Suprapubic skin (tissue), 3 donors: ENCODE measurements around the gene POR.

Experiments
- POLR2AphosphoS5 ChIP-seq, 3 donors: sonication (generic); formaldehyde crosslinking; IDR thresholded peaks; one replicate each; pipeline ENCODE4 v1.6.1; 2017; ENCODE audit warnings: antibody characterized with exemption in 3 of 3
- TF ChIP-seq, protein P1 (sequence below), 2 donors: fragments of 200-600 bp in 1 of 2; fragments of 450-650 bp in 1 of 2; sonication (generic) in 1 of 2; IDR thresholded peaks; one replicate each; pipeline ENCODE4 v1.5.1; 2016 to 2019; ENCODE audit warnings: antibody characterized with exemption in 2 of 2, mild to moderate bottlenecking in 1 of 2, moderate library complexity in 1 of 2

DNA sequence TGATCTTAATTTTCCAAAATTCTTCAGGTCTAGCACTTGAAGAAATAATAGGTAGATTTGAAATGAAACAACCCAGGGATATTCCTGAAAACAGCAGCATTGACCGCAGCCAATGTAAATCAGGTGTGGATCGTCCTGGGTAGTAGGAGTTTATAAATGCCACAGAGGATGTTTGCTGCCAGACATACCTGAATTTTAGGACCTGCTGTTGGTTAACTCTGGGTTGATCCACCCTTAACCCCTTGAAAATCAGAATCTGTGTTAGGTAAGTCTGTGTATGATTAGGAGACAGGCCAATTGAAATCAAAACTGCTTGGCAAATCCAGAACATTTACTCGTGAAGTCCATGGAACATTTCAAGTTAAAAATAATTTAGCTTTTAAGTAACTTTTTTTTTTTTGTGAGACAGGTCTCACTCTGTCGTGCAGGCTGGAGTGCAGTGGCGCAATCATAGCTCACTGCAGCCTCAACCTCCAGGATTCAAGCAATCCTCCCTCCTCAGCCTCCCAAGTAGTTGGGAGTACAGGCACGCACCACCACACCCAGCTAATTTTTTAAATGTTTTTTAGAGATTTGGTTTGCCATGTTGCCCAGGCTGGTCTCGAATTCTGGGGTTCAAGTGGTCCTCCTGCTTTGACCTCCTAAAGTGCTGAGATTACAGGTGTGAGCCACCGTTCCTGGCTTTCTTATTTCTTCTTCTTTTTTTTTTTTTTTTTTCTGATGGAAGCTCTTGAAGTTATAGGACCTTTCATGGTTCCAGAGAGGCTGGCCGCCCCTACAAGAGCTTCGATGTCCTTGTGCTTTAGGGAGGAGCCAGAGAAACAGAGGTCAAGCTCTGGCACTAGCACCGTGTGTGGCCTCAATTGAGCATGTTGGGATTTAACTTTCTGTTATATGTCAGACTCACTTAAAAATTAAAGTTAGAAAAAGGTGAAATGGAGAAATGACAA lies 2.0 kb downstream of the POR start:
- TF ChIP-seq, protein P1, sequence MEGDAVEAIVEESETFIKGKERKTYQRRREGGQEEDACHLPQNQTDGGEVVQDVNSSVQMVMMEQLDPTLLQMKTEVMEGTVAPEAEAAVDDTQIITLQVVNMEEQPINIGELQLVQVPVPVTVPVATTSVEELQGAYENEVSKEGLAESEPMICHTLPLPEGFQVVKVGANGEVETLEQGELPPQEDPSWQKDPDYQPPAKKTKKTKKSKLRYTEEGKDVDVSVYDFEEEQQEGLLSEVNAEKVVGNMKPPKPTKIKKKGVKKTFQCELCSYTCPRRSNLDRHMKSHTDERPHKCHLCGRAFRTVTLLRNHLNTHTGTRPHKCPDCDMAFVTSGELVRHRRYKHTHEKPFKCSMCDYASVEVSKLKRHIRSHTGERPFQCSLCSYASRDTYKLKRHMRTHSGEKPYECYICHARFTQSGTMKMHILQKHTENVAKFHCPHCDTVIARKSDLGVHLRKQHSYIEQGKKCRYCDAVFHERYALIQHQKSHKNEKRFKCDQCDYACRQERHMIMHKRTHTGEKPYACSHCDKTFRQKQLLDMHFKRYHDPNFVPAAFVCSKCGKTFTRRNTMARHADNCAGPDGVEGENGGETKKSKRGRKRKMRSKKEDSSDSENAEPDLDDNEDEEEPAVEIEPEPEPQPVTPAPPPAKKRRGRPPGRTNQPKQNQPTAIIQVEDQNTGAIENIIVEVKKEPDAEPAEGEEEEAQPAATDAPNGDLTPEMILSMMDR (IDR thresholded peaks at IDR 0.05): no peak
- no peak for TF ChIP-seq POLR2AphosphoS5 (IDR thresholded peaks at IDR 0.05)
